Endothelial cell of umbilical vein (primary cell): ENCODE results near the gene FZD7. TPM values are rescaled to one million over a fixed set of nuclear protein-coding genes. Genes with fewer than 3 reads are reported as not detected.

Source experiments
- BruUV-seq: library from RNA; stranded (reverse); fragments of 400-500 nt; replicated peaks from 2 replicates; lab custom pipeline; 2021; lab: Mats Ljungman, UMichigan
- CTCF ChIA-PET: fragments of 300-600, 350-600 bp; sonication (Branson Sonifier 250); formaldehyde crosslinking; loops from one replicate; lab custom pipeline; 2021; ENCODE audit warnings: antibody characterized with exemption, inconsistent platforms; lab: Charles Lee
- POLR2A ChIA-PET: fragments of 300-600, 350-600 bp; sonication (Branson Sonifier 250); formaldehyde crosslinking; loops from one replicate; lab custom pipeline; 2021; ENCODE audit warnings: antibody characterized with exemption, inconsistent platforms; lab: Charles Lee
- DNase-seq: peaks from one replicate; pipeline ENCODE4 v3.0.0-alpha.2; 2011; ENCODE audit warnings: low read depth, low spot score
- FAIRE-seq: peaks from 2 replicates; lab custom pipeline; 2011; peaks lifted over from hg19 to GRCh38; lab: Jason Lieb, UNC
- H2AFZ ChIP-seq: 2 replicates; pipeline ENCODE4 v1.6.0; 2012; ENCODE audit warnings: low read depth, low read length, control low read depth, inconsistent platforms
- H3K27ac ChIP-seq: 2 replicates; pipeline ENCODE4 v1.5.1; 2011; ENCODE audit warnings: low read depth, mild to moderate bottlenecking, control low read depth, low read length, moderate library complexity; ENCODE audit not compliant: insufficient read depth
- H3K27me3 ChIP-seq, 2 experiments: 2 replicates each; pipeline versions ENCODE4 v1.6.0 to v1.6.1; 2011; ENCODE audit warnings: low read length in 2 of 2, mixed read lengths in 1 of 2; ENCODE audit not compliant: control insufficient read depth in 2 of 2, insufficient read depth in 2 of 2
- H3K36me3 ChIP-seq, 2 experiments: 2 replicates in 1 of 2; 3 replicates in 1 of 2; pipeline ENCODE4 v1.5.1; 2011; ENCODE audit warnings: low read length in 2 of 2, mild to moderate bottlenecking in 1 of 2, moderate library complexity in 1 of 2; ENCODE audit not compliant: control insufficient read depth in 2 of 2, insufficient read depth in 2 of 2; ENCODE audit errors: extremely low read depth in 1 of 2
- H3K4me1 ChIP-seq: 3 replicates; pipeline ENCODE4 v1.5.1; 2011; ENCODE audit warnings: mild to moderate bottlenecking, low read length; ENCODE audit not compliant: control insufficient read depth, insufficient read depth; ENCODE audit errors: extremely low read depth
- H3K4me2 ChIP-seq: 2 replicates; pipeline ENCODE4 v1.6.1; 2011; ENCODE audit warnings: low read length, control low read depth, mixed read lengths; ENCODE audit not compliant: insufficient read depth
- H3K4me3 ChIP-seq, 3 experiments: fragments of 200-600 bp in 1 of 3; sonication (generic), shearing (Covaris generic) in 1 of 3; replicated peaks in 1 of 3; 2 replicates each; pipeline ENCODE4 v1.5.1; 2011 to 2016; ENCODE audit warnings: control low read depth in 3 of 3, low read length in 3 of 3, mild to moderate bottlenecking in 2 of 3, inconsistent platforms in 1 of 3, low read depth in 1 of 3, moderate library complexity in 1 of 3; ENCODE audit not compliant: insufficient read depth in 1 of 3
- H3K79me2 ChIP-seq: 2 replicates; pipeline ENCODE4 v1.6.0; 2012; ENCODE audit warnings: low read length, inconsistent platforms; ENCODE audit not compliant: control insufficient read depth, insufficient read depth
- H3K9ac ChIP-seq: replicated peaks from 2 replicates; pipeline ENCODE3; 2011; ENCODE audit warnings: low read length, control low read depth; ENCODE audit not compliant: insufficient read depth; ENCODE audit errors: extremely low read depth
- H3K9me1 ChIP-seq: replicated peaks from 3 replicates; pipeline ENCODE4 v1.6.0; 2011; ENCODE audit warnings: mild to moderate bottlenecking, low read length; ENCODE audit not compliant: control insufficient read depth, insufficient read depth; ENCODE audit errors: extremely low read depth
- H3K9me3 ChIP-seq: replicated peaks from 2 replicates; pipeline ENCODE4 v1.5.1; 2012; ENCODE audit warnings: low read length, inconsistent platforms; ENCODE audit not compliant: control insufficient read depth, insufficient read depth
- H4K20me1 ChIP-seq: replicated peaks from 2 replicates; pipeline ENCODE3; 2011; ENCODE audit warnings: mild to moderate bottlenecking, low read length; ENCODE audit not compliant: control insufficient read depth, insufficient read depth; ENCODE audit errors: extremely low read depth
- EZH2 ChIP-seq: IDR thresholded peaks from 2 replicates; pipeline ENCODE4 v1.6.1; 2012; ENCODE audit warnings: borderline replicate concordance, low read depth, mild to moderate bottlenecking, moderate library complexity, low read length, inconsistent platforms; ENCODE audit not compliant: severe bottlenecking
- FOS ChIP-seq: IDR thresholded peaks from 2 replicates; pipeline ENCODE4 v1.6.1; 2011; ENCODE audit warnings: mild to moderate bottlenecking, low read length, moderate library complexity, borderline replicate concordance; ENCODE audit not compliant: insufficient read depth
- GATA2 ChIP-seq: IDR thresholded peaks from 2 replicates; pipeline ENCODE4 v1.7.0; 2011; ENCODE audit warnings: low read depth, mild to moderate bottlenecking, moderate library complexity, mixed read lengths, low read length; ENCODE audit not compliant: insufficient read length, insufficient read depth
- JUN ChIP-seq: IDR thresholded peaks from 2 replicates; pipeline ENCODE4 v1.6.1; 2011; ENCODE audit warnings: borderline replicate concordance, low read depth; ENCODE audit not compliant: insufficient read length, insufficient read depth
- MYC ChIP-seq: IDR thresholded peaks from one replicate; pipeline ENCODE4 v1.6.1; 2011; ENCODE audit warnings: mild to moderate bottlenecking, low read depth, low read length
- POLR2A ChIP-seq: IDR thresholded peaks from 2 replicates; pipeline ENCODE4 v1.6.1; 2012; ENCODE audit warnings: low read depth, mild to moderate bottlenecking, control low read depth, low read length
- POLR2AphosphoS5 ChIP-seq: IDR thresholded peaks from 2 replicates; pipeline ENCODE4 v1.6.1; 2012; ENCODE audit warnings: low read depth, mild to moderate bottlenecking, control low read depth, low read length, moderate library complexity; ENCODE audit not compliant: insufficient read depth
- dilution Hi-C: fragments of 300-500 bp; cut with MboI; formaldehyde crosslinking; loops from one replicate; pipeline ENCODE4 v1.15.0; 2019; ENCODE audit warnings: low sequenced_read_pairs; ENCODE audit not compliant: extremely low pct_ligation_motif_present
- intact Hi-C: fragments of 100-400 bp; cut with micrococcal nuclease; formaldehyde crosslinking; loops from one replicate; pipeline ENCODE4 v1.10.0; 2022
- polyA plus RNA-seq, 4 experiments: library from polyadenylated mRNA; depleted of rRNA in 3 of 4; stranded (reverse) in 3 of 4; unstranded in 1 of 4; fragments of >200 nt; gene quantifications; 2 replicates each; pipeline versions ENCODE4 v1.2.1 to v1.2.3, GENCODE V29; 2011 to 2012; ENCODE audit warnings: missing spikeins in 1 of 4
- total RNA-seq: library from RNA; stranded (reverse); gene quantifications from 2 replicates; pipeline ENCODE4 v1.2.3, GENCODE V29; 2021
- TF ChIP-seq, protein P1 (sequence below), 2 donors: IDR thresholded peaks; 1 replicate in 1 of 2; 2 replicates in 1 of 2; pipeline ENCODE4 v1.5.1; 2011; ENCODE audit warnings: low read length in 2 of 2, mild to moderate bottlenecking in 2 of 2, moderate library complexity in 2 of 2, control low read depth in 1 of 2, inconsistent platforms in 1 of 2, low read depth in 1 of 2; ENCODE audit not compliant: insufficient read depth in 1 of 2; ENCODE audit errors: extremely low read depth in 1 of 2
- TF ChIP-seq, protein P2 (sequence below): IDR thresholded peaks from 2 replicates; pipeline ENCODE4 v1.6.1; 2011; ENCODE audit not compliant: insufficient read depth, insufficient read length

The FZD7 gene
- total and polyA plus RNA-seq, 2 donors (not counting 3 experiments of a cell fraction or from before 2014, with no cell fraction given): 0.15 to 0.29 TPM

DNA sequence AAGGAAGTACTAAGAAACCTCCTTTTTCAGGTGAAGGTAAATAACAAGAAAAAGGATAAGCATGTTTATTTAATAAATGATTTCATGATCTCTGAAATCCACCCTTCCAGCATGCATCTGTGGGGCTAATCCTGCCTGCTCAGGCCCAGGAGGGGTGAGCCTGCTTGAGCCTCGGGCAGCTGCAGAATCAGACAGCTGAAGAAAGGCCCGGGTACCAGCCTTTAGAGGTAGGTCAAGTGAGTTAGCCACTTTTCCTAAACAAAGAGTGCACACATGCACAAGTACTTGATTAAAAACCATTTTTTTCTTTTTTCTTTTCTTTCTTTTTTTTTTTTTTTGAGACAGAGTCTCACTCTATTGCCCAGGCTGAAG lies 25.7 kb upstream of the FZD7 start:
- H3K27ac ChIP-seq: no peak overlapping the region
- no peak overlapping the region for H3K9ac ChIP-seq
- TF ChIP-seq EZH2 (no peak), GATA2 (no peak), POLR2A (no peak), POLR2AphosphoS5 (no peak), MYC (no peak), JUN (no peak), FOS (no peak)
- TF ChIP-seq, protein P1, sequence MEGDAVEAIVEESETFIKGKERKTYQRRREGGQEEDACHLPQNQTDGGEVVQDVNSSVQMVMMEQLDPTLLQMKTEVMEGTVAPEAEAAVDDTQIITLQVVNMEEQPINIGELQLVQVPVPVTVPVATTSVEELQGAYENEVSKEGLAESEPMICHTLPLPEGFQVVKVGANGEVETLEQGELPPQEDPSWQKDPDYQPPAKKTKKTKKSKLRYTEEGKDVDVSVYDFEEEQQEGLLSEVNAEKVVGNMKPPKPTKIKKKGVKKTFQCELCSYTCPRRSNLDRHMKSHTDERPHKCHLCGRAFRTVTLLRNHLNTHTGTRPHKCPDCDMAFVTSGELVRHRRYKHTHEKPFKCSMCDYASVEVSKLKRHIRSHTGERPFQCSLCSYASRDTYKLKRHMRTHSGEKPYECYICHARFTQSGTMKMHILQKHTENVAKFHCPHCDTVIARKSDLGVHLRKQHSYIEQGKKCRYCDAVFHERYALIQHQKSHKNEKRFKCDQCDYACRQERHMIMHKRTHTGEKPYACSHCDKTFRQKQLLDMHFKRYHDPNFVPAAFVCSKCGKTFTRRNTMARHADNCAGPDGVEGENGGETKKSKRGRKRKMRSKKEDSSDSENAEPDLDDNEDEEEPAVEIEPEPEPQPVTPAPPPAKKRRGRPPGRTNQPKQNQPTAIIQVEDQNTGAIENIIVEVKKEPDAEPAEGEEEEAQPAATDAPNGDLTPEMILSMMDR (IDR thresholded peaks at IDR 0.05; ENCODE audit: extremely low read depth in 1 of 2, insufficient read depth in 1 of 2, low read depth in 1 of 2, low read length in 2 of 2): no peak
- TF ChIP-seq, protein P2, sequence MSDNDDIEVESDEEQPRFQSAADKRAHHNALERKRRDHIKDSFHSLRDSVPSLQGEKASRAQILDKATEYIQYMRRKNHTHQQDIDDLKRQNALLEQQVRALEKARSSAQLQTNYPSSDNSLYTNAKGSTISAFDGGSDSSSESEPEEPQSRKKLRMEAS: no peak
- no peaks in the 10 kb centered on the region for H4K20me1 ChIP-seq
- H3K4me2 ChIP-seq: no peak overlapping the region
- no peaks in the 10 kb centered on the region for H3K36me3 ChIP-seq
- ChIA-PET POLR2A (no interaction called here), CTCF (interaction anchor here (1.6 kb wide), 1 partner anchor 147 kb away, joined by 8 read pairs; no protein-coding TSS in a partner anchor)
- no peaks in the 10 kb centered on the region for H3K9me3 ChIP-seq
- H3K4me3 ChIP-seq: no peak overlapping the region
- no peak overlapping the region for H2AFZ ChIP-seq
- H3K9me1 ChIP-seq: no peaks in the 10 kb centered on the region
- DNase-seq: no peak
- no peaks in the 10 kb centered on the region for H3K79me2 ChIP-seq
- no peak for FAIRE-seq
- intact Hi-C loops: no loop called here
- dilution Hi-C loops: no loop called here
- BruUV-seq: no TSS peak
- H3K27me3 ChIP-seq: peaks cover 2 to 16% of the 10 kb centered on the region in 2 experiments
- H3K4me1 ChIP-seq: no peaks in the 10 kb centered on the region
